Measurements from ENCODE around the gene ARHGDIA.

ARHGDIA gene

DNA sequence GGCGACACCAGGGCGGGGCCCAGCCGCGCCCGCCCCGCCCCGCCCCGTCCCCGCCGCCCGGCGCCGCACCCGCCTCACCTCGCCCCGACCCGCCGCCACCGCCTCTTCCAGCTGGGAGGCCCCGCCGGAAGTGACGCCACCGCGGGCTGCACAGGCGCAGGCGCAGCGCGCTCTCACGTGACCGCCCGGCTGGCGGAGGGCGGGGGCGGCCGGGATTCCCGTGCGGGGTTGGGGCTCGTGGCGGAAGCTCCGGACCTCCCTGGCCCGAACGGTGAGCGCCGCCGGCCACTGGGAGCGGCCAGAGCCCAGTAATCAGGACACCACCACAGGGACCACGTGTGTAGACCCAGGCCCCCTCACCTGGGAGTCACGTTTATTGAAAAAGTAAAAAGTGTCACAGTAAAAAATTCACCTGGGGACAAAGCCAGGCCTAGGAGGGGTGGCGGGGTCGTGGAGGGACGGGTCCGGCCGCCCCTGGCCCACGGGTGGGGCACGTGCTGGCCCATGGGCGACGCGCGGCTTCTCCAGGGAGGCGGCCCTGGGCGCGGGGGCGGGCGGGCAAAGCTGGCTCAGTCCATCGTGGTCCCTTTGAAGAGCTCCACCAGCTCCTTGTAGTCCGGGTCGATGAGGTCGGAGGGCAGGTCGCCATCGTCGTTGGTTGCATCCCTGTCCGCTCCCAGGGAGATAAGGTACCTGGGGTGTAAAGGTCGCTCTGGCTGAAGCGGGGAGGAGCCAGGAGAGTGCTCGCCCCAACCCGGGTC is 37.8 kb downstream of the ARHGDIA start, which contains the start of gene MCRIP1:
MCRIP1 (minus strand) TSS at position 132 of the 761 bp plus-strand sequence. CDS start 8,785 bp downstream, outside the sequence.
- peak within 1 kb of the TSS; percentile 82 for H3K4me3 ChIP-seq (ENCODE audit: low read depth, low read length)
- peak; percentile 59 for TF ChIP-seq MYC (IDR thresholded peaks at IDR 0.05; ENCODE audit: low read depth, low read length)
- TF ChIP-seq, protein P1, sequence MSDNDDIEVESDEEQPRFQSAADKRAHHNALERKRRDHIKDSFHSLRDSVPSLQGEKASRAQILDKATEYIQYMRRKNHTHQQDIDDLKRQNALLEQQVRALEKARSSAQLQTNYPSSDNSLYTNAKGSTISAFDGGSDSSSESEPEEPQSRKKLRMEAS (IDR thresholded peaks at IDR 0.05; ENCODE audit: low read depth, low read length), result peak; percentile 82
- peak; percentile 39 for TF ChIP-seq POLR2A (IDR thresholded peaks at IDR 0.05; ENCODE audit: extremely low read depth, insufficient read length)
- TF ChIP-seq, protein P2, sequence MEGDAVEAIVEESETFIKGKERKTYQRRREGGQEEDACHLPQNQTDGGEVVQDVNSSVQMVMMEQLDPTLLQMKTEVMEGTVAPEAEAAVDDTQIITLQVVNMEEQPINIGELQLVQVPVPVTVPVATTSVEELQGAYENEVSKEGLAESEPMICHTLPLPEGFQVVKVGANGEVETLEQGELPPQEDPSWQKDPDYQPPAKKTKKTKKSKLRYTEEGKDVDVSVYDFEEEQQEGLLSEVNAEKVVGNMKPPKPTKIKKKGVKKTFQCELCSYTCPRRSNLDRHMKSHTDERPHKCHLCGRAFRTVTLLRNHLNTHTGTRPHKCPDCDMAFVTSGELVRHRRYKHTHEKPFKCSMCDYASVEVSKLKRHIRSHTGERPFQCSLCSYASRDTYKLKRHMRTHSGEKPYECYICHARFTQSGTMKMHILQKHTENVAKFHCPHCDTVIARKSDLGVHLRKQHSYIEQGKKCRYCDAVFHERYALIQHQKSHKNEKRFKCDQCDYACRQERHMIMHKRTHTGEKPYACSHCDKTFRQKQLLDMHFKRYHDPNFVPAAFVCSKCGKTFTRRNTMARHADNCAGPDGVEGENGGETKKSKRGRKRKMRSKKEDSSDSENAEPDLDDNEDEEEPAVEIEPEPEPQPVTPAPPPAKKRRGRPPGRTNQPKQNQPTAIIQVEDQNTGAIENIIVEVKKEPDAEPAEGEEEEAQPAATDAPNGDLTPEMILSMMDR (IDR thresholded peaks at IDR 0.05; ENCODE audit: low read depth, low read length), result no peak
- peak; percentile 95 for DNase-seq (ENCODE audit: low read depth)

DNA sequence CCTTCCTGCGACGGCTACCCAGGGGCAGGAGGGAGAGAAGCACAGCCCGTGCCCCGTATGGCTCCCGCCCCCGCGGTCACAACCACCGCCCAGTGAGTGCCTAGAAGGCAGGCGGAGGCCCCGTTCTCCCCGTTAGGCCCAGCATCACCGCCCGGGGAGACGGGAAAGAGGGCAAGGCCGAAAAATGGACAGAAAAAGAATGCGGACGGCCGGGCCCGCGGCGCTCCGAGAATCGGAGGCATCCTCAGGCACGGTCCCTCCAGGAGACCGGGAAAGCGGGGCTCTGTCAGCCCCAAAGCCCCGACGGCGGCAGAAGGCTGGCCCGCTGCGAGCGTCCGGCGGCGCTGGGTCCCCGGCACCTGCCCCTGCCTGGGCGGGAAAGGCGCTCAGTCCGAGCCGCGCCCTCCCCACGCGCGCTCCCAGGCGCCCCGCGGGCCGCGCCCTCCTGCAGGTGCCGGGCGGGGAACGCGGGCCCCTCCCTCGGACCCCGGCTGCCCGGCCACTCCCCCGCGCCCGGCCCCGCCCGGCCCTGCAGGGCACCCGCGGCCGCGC is 38.5 kb downstream of the ARHGDIA start:
- TF ChIP-seq, protein P2 (IDR thresholded peaks at IDR 0.05; ENCODE audit: low read depth, low read length), result no peak
- no peak for TF ChIP-seq MYC (IDR thresholded peaks at IDR 0.05; ENCODE audit: low read depth, low read length)
- TF ChIP-seq, protein P1 (IDR thresholded peaks at IDR 0.05; ENCODE audit: low read depth, low read length), result no peak
- TF ChIP-seq POLR2A (IDR thresholded peaks at IDR 0.05; ENCODE audit: extremely low read depth, insufficient read length), result peak; percentile 10
- peak; percentile 59 for DNase-seq (ENCODE audit: low read depth)
- peak overlapping the region; percentile 82 for H3K4me3 ChIP-seq (ENCODE audit: low read depth, low read length)

DNA sequence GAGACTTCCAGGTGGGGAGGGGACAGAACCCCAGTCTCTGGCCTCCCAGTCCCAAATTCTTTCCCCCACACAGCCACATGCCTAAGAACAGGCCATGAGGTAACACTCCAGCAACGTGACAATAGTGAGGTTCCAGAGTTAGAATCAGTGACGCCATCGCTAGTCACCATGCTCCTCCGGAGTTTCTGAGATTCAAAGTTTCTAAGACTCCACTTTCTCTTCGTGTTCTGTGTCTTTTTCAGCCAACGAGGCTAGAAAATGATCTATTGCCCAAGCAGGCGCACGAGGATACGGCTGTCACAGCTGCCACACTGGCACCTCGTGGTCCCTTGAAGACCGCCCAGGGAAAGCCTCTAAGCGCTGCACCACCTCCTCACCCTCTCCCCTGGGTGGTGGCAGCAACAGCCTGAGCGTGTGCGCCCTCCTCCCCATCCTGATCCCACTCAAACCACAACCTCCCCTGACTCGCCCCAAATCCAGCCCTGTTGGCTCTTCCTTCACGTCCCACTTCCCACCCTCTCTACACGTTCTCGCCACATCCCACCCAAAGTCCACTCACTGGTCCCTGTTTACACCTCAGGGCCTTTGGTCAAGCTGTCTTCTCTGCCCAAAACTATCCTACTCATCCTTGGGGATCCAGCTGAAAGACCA is 39.1 kb downstream of the ARHGDIA start:
- TF ChIP-seq POLR2A (IDR thresholded peaks at IDR 0.05; ENCODE audit: extremely low read depth, insufficient read length) (no peak), MYC (IDR thresholded peaks at IDR 0.05; ENCODE audit: low read depth, low read length) (peak; percentile 93)
- TF ChIP-seq, protein P1 (IDR thresholded peaks at IDR 0.05; ENCODE audit: low read depth, low read length), result peak; percentile 93
- TF ChIP-seq, protein P2 (IDR thresholded peaks at IDR 0.05; ENCODE audit: low read depth, low read length), result no peak
- DNase-seq (ENCODE audit: low read depth), result peak; percentile 84
- peak overlapping the region; percentile 82 for H3K4me3 ChIP-seq (ENCODE audit: low read depth, low read length)

DNA sequence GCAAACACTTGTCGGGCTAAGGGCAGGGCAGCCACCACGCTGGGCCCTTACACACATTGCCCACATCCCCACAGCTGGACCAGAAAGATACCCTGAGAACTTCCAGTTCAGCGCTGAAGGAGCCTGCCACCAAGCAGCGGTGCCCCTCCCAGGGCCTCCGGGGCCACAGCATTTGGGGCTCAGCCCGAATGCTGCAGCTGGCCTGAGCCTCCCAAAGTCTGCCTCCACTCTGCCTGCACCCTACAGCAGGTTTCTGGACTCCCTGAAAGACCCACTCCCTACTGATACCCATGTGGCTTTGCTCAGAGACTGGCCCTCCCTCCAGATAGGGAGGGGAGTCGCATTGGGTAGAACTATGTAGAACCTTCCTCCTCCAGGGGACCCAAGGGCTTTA is 39.6 kb downstream of the ARHGDIA start:
- TF ChIP-seq, protein P2 (IDR thresholded peaks at IDR 0.05; ENCODE audit: low read depth, low read length), result no peak
- TF ChIP-seq MYC (IDR thresholded peaks at IDR 0.05; ENCODE audit: low read depth, low read length), result no peak
- TF ChIP-seq POLR2A (IDR thresholded peaks at IDR 0.05; ENCODE audit: extremely low read depth, insufficient read length), result no peak
- TF ChIP-seq, protein P1 (IDR thresholded peaks at IDR 0.05; ENCODE audit: low read depth, low read length), result no peak

DNA sequence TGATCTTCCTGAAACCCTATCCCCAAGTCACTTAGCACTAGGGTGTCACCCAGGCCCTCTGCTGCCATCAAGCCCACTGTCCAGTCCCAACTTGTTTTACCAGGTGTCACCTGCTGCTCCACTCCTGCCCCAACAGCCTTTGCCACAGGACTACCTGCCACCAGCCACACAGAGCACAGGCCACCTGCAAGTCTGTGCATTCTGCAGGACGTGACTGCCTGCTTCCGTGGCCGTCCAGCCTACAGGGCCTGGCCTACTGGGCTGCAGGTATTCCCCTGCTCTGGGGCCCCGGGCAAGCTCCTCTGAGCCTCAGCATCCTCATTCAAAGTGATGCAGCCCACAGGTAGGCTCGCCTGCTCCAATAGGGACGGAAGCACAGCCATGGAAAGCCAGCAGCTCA is 41.3 kb downstream of the ARHGDIA start:
- no peak for TF ChIP-seq MYC (IDR thresholded peaks at IDR 0.05; ENCODE audit: low read depth, low read length)
- TF ChIP-seq, protein P1 (IDR thresholded peaks at IDR 0.05; ENCODE audit: low read depth, low read length), result no peak
- TF ChIP-seq, protein P2 (IDR thresholded peaks at IDR 0.05; ENCODE audit: low read depth, low read length), result no peak
- no peak for TF ChIP-seq POLR2A (IDR thresholded peaks at IDR 0.05; ENCODE audit: extremely low read depth, insufficient read length)
- no peak for DNase-seq (ENCODE audit: low read depth)
- no peak overlapping the region for H3K4me3 ChIP-seq (ENCODE audit: low read depth, low read length)

More for the DNA sequence above, 39.6 kb downstream of the ARHGDIA start:
- peak overlapping the region; percentile 82 for H3K4me3 ChIP-seq (ENCODE audit: low read depth, low read length)
- DNase-seq (ENCODE audit: low read depth), result no peak

Data from NB4 (cell line).